ENCODE measurements around the gene MRPS12. TPM values are rescaled to one million over a fixed set of nuclear protein-coding genes. Genes with fewer than 3 reads are reported as not detected.
"Not testable (repeated sequence)": the region's sequence is repeated elsewhere in the genome, so short reads cannot be mapped to it uniquely, and the experiment has no call there.

The MRPS12 gene
- total and polyA plus RNA-seq, 2 of the 4 experiments (the other 2 are of a cell fraction): 26.7 to 75.4 TPM

DNA sequence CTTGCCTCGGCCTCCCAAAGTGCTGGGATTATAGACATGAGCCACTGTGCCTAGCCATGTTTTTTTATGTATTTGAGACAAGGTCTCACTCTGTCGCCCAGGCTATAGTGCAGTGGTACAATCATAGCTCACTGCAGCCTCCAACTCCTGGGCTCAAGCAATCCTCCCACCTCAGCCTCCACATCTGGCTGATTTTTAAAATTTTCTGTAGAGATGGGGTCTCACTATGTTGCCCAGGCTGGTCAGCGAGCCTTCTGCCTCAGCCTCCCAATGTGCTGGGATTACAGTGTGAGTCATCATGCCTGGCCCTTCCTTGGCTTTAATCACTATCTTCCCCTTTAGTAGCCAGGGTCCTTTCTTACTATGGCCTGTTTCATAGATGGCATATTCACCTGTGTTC, 46.1 kb upstream of the MRPS12 start:
- H3K4me2 ChIP-seq (ENCODE audit: low read depth, low read length); H3K18ac ChIP-seq (ENCODE audit: low read depth, low read length); H3K4ac ChIP-seq (ENCODE audit: low read depth, low read length); H2AK5ac ChIP-seq (ENCODE audit: low read depth, low read length); H3K4me1 ChIP-seq (ENCODE audit: control insufficient read depth, insufficient read depth, low read length); H3K9ac ChIP-seq (ENCODE audit: low read depth, low read length); H3K56ac ChIP-seq (ENCODE audit: extremely low read depth, insufficient read depth, low read length); H2BK120ac ChIP-seq (ENCODE audit: low read depth, low read length); dilution Hi-C loops (cut with HindIII; ENCODE audit: low sequenced_read_pairs, unreplicated experiment); H4K20me1 ChIP-seq (ENCODE audit: insufficient read depth, low read length); in situ Hi-C loops (cut with MboI; ENCODE audit: low sequenced_read_pairs); CTCF ChIA-PET; H3K27me3 ChIP-seq (ENCODE audit: control insufficient read depth, insufficient read depth, low read length); H3K9me1 ChIP-seq (ENCODE audit: insufficient read depth, low read length); intact Hi-C loops (cut with micrococcal nuclease); H3K23ac ChIP-seq (ENCODE audit: low read depth, low read length); H4K5ac ChIP-seq (ENCODE audit: low read depth, low read length); H2BK20ac ChIP-seq (ENCODE audit: low read depth, low read length); H3K14ac ChIP-seq (replicated peaks; ENCODE audit: low read depth, low read length); H4K91ac ChIP-seq (ENCODE audit: insufficient read depth, low read depth, low read length); H3K9me3 ChIP-seq (ENCODE audit: control insufficient read depth, insufficient read depth, low read length); H2AFZ ChIP-seq (replicated peaks; ENCODE audit: low read length, poor library complexity); H4K8ac ChIP-seq (ENCODE audit: low read depth in 2 of 2, low read length in 2 of 2); H2BK5ac ChIP-seq (ENCODE audit: low read depth, low read length, poor library complexity, severe bottlenecking); BruUV-seq (replicated peaks); DNase-seq; H2AK9ac ChIP-seq (replicated peaks; ENCODE audit: low read depth, low read length, poor library complexity); H2BK15ac ChIP-seq (ENCODE audit: low read depth, low read length); H3K27ac ChIP-seq (ENCODE audit: insufficient read depth, low read length); H3K79me1 ChIP-seq (ENCODE audit: low read depth in 1 of 2, low read length in 2 of 2); H3K4me3 ChIP-seq (ENCODE audit: insufficient read depth, low read depth, low read length); ATAC-seq (ENCODE audit: low read depth): not testable (repeated sequence)
- H3K36me3 ChIP-seq (ENCODE audit: control insufficient read depth, insufficient read depth, low read length): peaks cover 27% of the 10 kb centered on the region
- WGBS, 2 experiments (ENCODE audit: extremely low coverage in 2 of 2, insufficient read length in 1 of 2): no CpG with 5 or more reads among the region's 3 CpGs
- POLR2A ChIA-PET (ENCODE audit: unreplicated experiment): interaction anchor here (0.6 kb wide), 1 partner anchor 41 kb away, joined by 3 read pairs; no protein-coding TSS in a partner anchor
